Central memory CD8-positive, alpha-beta T cell (primary cell): Measurements from ENCODE around the gene SENP1.

Source experiments
- ATAC-seq: fragments of 150-1000 bp; cut with Tn5 transposase; replicated peaks from 2 replicates; pipeline ENCODE4 v1.10.0; 2022; ENCODE audit warnings: mild to moderate bottlenecking, moderate FRiP score, moderate number of reproducible peaks; ENCODE audit not compliant: poor library complexity, severe bottlenecking; ENCODE audit errors: extremely low read depth
- DNase-seq, 2 donors: peaks; one replicate each; pipeline ENCODE4 v3.0.0; 2021; ENCODE audit warnings: low spot score in 2 of 2
- H3K27ac Mint-ChIP-seq: one replicate; pipeline ENCODE4 v1.8.0; 2022; ENCODE audit warnings: low read depth, mild to moderate bottlenecking, moderate library complexity, mixed read lengths
- H3K27me3 Mint-ChIP-seq: one replicate; pipeline ENCODE4 v1.8.0; 2022; ENCODE audit warnings: mixed read lengths
- H3K36me3 Mint-ChIP-seq: one replicate; pipeline ENCODE4 v1.8.0; 2022; ENCODE audit warnings: mild to moderate bottlenecking, moderate library complexity, mixed read lengths; ENCODE audit not compliant: insufficient read depth
- H3K4me1 Mint-ChIP-seq: one replicate; pipeline ENCODE4 v1.8.0; 2022; ENCODE audit warnings: mixed read lengths
- H3K4me3 Mint-ChIP-seq: one replicate; pipeline ENCODE4 v1.8.0; 2022; ENCODE audit warnings: mild to moderate bottlenecking, moderate library complexity, mixed read lengths
- H3K9me3 Mint-ChIP-seq: one replicate; pipeline ENCODE4 v1.8.0; 2022; ENCODE audit warnings: mixed read lengths

Gene SENP1

GRCh38 chr12:48026060-48026827, 79.6 kb downstream of the SENP1 start:
- ATAC-seq = no peak
- no peak overlapping the region for H3K27ac Mint-ChIP-seq
- H3K36me3 Mint-ChIP-seq = no peaks in the 10 kb centered on the region
- H3K27me3 Mint-ChIP-seq = peaks cover 47% of the 10 kb centered on the region
- no peaks in the 10 kb centered on the region for H3K9me3 Mint-ChIP-seq
- no peak for DNase-seq
- H3K4me1 Mint-ChIP-seq = no peaks in the 10 kb centered on the region
- no peak overlapping the region for H3K4me3 Mint-ChIP-seq

GRCh38 chr12:48025281-48025680, 80.6 kb downstream of the SENP1 start:
- ATAC-seq (no peak), DNase-seq (no peak)
- Mint-ChIP-seq H3K27ac (no peak overlapping the region), H3K4me1 (no peaks in the 10 kb centered on the region), H3K27me3 (peaks cover 56% of the 10 kb centered on the region), H3K4me3 (no peak overlapping the region), H3K9me3 (no peaks in the 10 kb centered on the region), H3K36me3 (no peaks in the 10 kb centered on the region)

- ATAC-seq = no peak
- peaks cover 61% of the 10 kb centered on the region for H3K27me3 Mint-ChIP-seq
- H3K4me3 Mint-ChIP-seq = no peak overlapping the region
- H3K36me3 Mint-ChIP-seq = no peaks in the 10 kb centered on the region
- no peak for DNase-seq
- H3K27ac Mint-ChIP-seq = no peak overlapping the region
- H3K9me3 Mint-ChIP-seq = no peaks in the 10 kb centered on the region
- no peaks in the 10 kb centered on the region for H3K4me1 Mint-ChIP-seq
These were observed 81.1 kb downstream of the SENP1 start for GRCh38 chr12:48024735-48025134.

GRCh38 chr12:48023386-48023785, 82.5 kb downstream of the SENP1 start:
- Mint-ChIP-seq H3K4me3 (no peak overlapping the region), H3K36me3 (no peaks in the 10 kb centered on the region), H3K9me3 (no peaks in the 10 kb centered on the region), H3K27me3 (peaks cover 75% of the 10 kb centered on the region), H3K27ac (no peak overlapping the region), H3K4me1 (no peaks in the 10 kb centered on the region)
- ATAC-seq = no peak
- no peak for DNase-seq

GRCh38 chr12:48022676-48023385, 83.0 kb downstream of the SENP1 start:
- Mint-ChIP-seq H3K4me1 (no peaks in the 10 kb centered on the region), H3K36me3 (no peaks in the 10 kb centered on the region), H3K27me3 (peaks cover 78% of the 10 kb centered on the region), H3K4me3 (no peak overlapping the region), H3K27ac (no peak overlapping the region), H3K9me3 (no peaks in the 10 kb centered on the region)
- DNase-seq (no peak), ATAC-seq (no peak)

- no peak for DNase-seq
- no peak for ATAC-seq
- Mint-ChIP-seq H3K9me3 (no peaks in the 10 kb centered on the region), H3K27me3 (peaks cover 78% of the 10 kb centered on the region), H3K4me1 (no peaks in the 10 kb centered on the region), H3K4me3 (no peak overlapping the region), H3K27ac (no peak overlapping the region), H3K36me3 (no peaks in the 10 kb centered on the region)
These were observed 83.7 kb downstream of the SENP1 start for GRCh38 chr12:48022180-48022521.

- Mint-ChIP-seq H3K36me3 (no peaks in the 10 kb centered on the region), H3K9me3 (no peaks in the 10 kb centered on the region), H3K4me3 (no peak overlapping the region), H3K27me3 (peaks cover 81% of the 10 kb centered on the region), H3K4me1 (no peaks in the 10 kb centered on the region), H3K27ac (no peak overlapping the region)
- DNase-seq = no peak
- ATAC-seq = no peak
These were observed 84.2 kb downstream of the SENP1 start for GRCh38 chr12:48021485-48022179.

GRCh38 chr12:48019639-48020265, 86.1 kb downstream of the SENP1 start:
- Mint-ChIP-seq H3K9me3 (no peaks in the 10 kb centered on the region), H3K27ac (no peak overlapping the region), H3K4me1 (no peaks in the 10 kb centered on the region), H3K36me3 (no peaks in the 10 kb centered on the region), H3K27me3 (peaks cover 93% of the 10 kb centered on the region), H3K4me3 (no peak overlapping the region)
- no peak for ATAC-seq
- DNase-seq = no peak

- Mint-ChIP-seq H3K36me3 (no peaks in the 10 kb centered on the region), H3K27ac (no peak overlapping the region), H3K4me1 (no peaks in the 10 kb centered on the region), H3K4me3 (no peak overlapping the region), H3K9me3 (no peaks in the 10 kb centered on the region), H3K27me3 (peaks cover 82% of the 10 kb centered on the region)
- ATAC-seq (no peak), DNase-seq (no peak)
These were observed 87.3 kb downstream of the SENP1 start for GRCh38 chr12:48018618-48018995.

GRCh38 chr12:48017921-48018617, 87.8 kb downstream of the SENP1 start:
- ATAC-seq (no peak), DNase-seq (no peak)
- no peaks in the 10 kb centered on the region for H3K9me3 Mint-ChIP-seq
- H3K4me1 Mint-ChIP-seq = no peaks in the 10 kb centered on the region
- H3K27ac Mint-ChIP-seq = no peak overlapping the region
- H3K36me3 Mint-ChIP-seq = no peaks in the 10 kb centered on the region
- H3K27me3 Mint-ChIP-seq = peaks cover 78% of the 10 kb centered on the region
- H3K4me3 Mint-ChIP-seq = no peak overlapping the region

GRCh38 chr12:48017496-48017895, 88.4 kb downstream of the SENP1 start:
- no peak overlapping the region for H3K4me3 Mint-ChIP-seq

GRCh38 chr12:48016373-48017020, 89.4 kb downstream of the SENP1 start:
- no peaks in the 10 kb centered on the region for H3K9me3 Mint-ChIP-seq
- no peak overlapping the region for H3K27ac Mint-ChIP-seq
- ATAC-seq = no peak
- H3K4me3 Mint-ChIP-seq = no peak overlapping the region
- peaks cover 78% of the 10 kb centered on the region for H3K27me3 Mint-ChIP-seq
- no peaks in the 10 kb centered on the region for H3K4me1 Mint-ChIP-seq
- DNase-seq = no peak
- H3K36me3 Mint-ChIP-seq = no peaks in the 10 kb centered on the region

More at GRCh38 chr12:48017496-48017895, 88.4 kb downstream of the SENP1 start:
- Mint-ChIP-seq H3K27ac (no peak overlapping the region), H3K4me1 (no peaks in the 10 kb centered on the region), H3K36me3 (no peaks in the 10 kb centered on the region), H3K27me3 (peaks cover 78% of the 10 kb centered on the region), H3K9me3 (no peaks in the 10 kb centered on the region)
- ATAC-seq (no peak), DNase-seq (no peak)
